RWPE1 (cell line): Measurements from ENCODE around the gene TTLL10.

Experiments
- CTCF ChIA-PET: fragments of 350-600 bp; sonication (Branson Sonifier 250); formaldehyde crosslinking; extraction: SDS; loops from one replicate; lab custom pipeline; 2021; lab: Yijun Ruan, JAX
- POLR2A ChIA-PET: fragments of 400-600 bp; formaldehyde crosslinking; extraction: SDS; loops from one replicate; lab custom pipeline; 2020; ENCODE audit warnings: antibody characterized with exemption; ENCODE audit not compliant: low non-redundant PET; lab: Yijun Ruan, JAX
- DNase-seq: peaks from one replicate; pipeline ENCODE4 v3.0.0; 2012; ENCODE audit warnings: low spot score
- H3K27ac ChIP-seq: fragments of 450-650 bp; 2 replicates; pipeline ENCODE4 v1.5.1; 2017
- CTCF ChIP-seq: fragments of 450-650 bp; conservative IDR thresholded peaks from 2 replicates; pipeline ENCODE4 v1.5.1; 2017; ENCODE audit warnings: low read depth, mild to moderate bottlenecking

Gene TTLL10

GRCh38 chr1:1183221-1183747 is 9.6 kb downstream of the TTLL10 start:
- no peak for DNase-seq
- H3K27ac ChIP-seq: no peak overlapping the region
- CTCF ChIA-PET: no interaction called here
- POLR2A ChIA-PET: no interaction called here
- no peak for TF ChIP-seq CTCF

GRCh38 chr1:1183833-1184775 is 10.4 kb downstream of the TTLL10 start:
- no peak overlapping the region for H3K27ac ChIP-seq
- no peak for DNase-seq
- CTCF ChIA-PET: no interaction called here
- POLR2A ChIA-PET: no interaction called here
- TF ChIP-seq CTCF: no peak

- POLR2A ChIA-PET: no interaction called here
Measured at GRCh38 chr1:1185101-1185765, 11.6 kb downstream of the TTLL10 start.

GRCh38 chr1:1187938-1188337 is 14.3 kb downstream of the TTLL10 start:
- POLR2A ChIA-PET: no interaction called here
- CTCF ChIA-PET: interaction anchor here (0.6 to 0.7 kb wide), 2 partner anchors 7 to 18 kb away, joined by 3 to 4 read pairs; no protein-coding TSS in a partner anchor
- TF ChIP-seq CTCF: no peak
- no peak overlapping the region for H3K27ac ChIP-seq
- no peak for DNase-seq

More at GRCh38 chr1:1185101-1185765, 11.6 kb downstream of the TTLL10 start:
- no peak for TF ChIP-seq CTCF
- CTCF ChIA-PET: no interaction called here
- no peak for DNase-seq
- H3K27ac ChIP-seq: no peak overlapping the region

- no peak for DNase-seq
- POLR2A ChIA-PET: no interaction called here
- CTCF ChIA-PET: no interaction called here
- no peak for TF ChIP-seq CTCF
- no peak overlapping the region for H3K27ac ChIP-seq
Measured at GRCh38 chr1:1189111-1189510, 15.4 kb downstream of the TTLL10 start.

GRCh38 chr1:1191734-1192133 is 18.1 kb downstream of the TTLL10 start:
- DNase-seq: no peak
- CTCF ChIA-PET: no interaction called here
- no peak overlapping the region for H3K27ac ChIP-seq
- POLR2A ChIA-PET: no interaction called here
- no peak for TF ChIP-seq CTCF
